Measurements from ENCODE around the gene JOSD1. TPM values are rescaled to one million over a fixed set of nuclear protein-coding genes. Genes with fewer than 3 reads are reported as not detected.

JOSD1 gene
- polyA plus RNA-seq, 1 donor = 77.2 TPM

DNA sequence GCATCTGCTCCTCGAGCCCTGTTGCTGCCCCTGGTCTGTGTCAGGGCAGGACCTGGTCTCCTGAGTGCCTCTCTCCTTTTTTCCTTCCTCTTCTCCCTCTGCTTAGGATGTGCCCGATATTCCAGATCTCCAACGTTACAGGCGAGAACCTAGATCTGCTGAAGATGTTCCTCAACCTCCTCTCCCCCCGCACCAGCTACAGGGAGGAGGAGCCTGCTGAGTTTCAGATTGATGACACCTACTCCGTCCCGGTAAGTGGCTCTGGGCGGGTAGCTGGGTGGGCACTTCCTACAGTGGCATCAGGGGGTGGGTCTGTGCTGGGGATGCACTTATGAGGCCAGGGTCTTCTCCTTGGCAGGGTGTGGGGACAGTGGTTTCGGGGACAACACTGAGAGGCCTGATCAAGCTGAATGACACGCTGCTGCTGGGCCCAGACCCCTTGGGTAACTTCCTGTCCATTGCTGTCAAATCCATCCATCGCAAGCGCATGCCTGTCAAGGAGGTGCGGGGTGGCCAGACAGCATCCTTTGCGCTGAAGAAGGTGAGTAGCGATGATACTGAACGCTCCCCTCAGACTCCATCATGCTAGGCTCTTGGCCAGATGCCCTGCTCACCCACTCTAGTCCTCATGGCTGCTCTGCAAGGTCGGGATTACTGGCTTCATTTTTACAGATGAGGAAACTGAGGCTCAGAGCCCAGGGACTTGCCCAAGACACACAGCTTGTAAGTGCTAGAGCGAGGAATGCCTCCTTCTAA lies 25.3 kb upstream of the JOSD1 start:
- WGBS (ENCODE audit: insufficient coverage, low lambda C conversion rate) = no CpG with 5 or more reads among the region's 18 CpGs
- Histone ChIP-seq H3K27ac (ENCODE audit: low read length) (no peak overlapping the region), H3K4me1 (ENCODE audit: control insufficient read depth, insufficient read depth, low read length) (no peaks in the 10 kb centered on the region), H3K9me3 (ENCODE audit: control insufficient read depth, low read depth, low read length) (no peaks in the 10 kb centered on the region), H3K27me3 (ENCODE audit: control insufficient read depth, insufficient read depth, low read length) (no peaks in the 10 kb centered on the region), H3K4me3 (ENCODE audit: low read length) (no peak overlapping the region), H3K36me3 (ENCODE audit: control insufficient read depth, insufficient read depth, low read length) (peaks cover 98% of the 10 kb centered on the region)
- no peak for DNase-seq

DNA sequence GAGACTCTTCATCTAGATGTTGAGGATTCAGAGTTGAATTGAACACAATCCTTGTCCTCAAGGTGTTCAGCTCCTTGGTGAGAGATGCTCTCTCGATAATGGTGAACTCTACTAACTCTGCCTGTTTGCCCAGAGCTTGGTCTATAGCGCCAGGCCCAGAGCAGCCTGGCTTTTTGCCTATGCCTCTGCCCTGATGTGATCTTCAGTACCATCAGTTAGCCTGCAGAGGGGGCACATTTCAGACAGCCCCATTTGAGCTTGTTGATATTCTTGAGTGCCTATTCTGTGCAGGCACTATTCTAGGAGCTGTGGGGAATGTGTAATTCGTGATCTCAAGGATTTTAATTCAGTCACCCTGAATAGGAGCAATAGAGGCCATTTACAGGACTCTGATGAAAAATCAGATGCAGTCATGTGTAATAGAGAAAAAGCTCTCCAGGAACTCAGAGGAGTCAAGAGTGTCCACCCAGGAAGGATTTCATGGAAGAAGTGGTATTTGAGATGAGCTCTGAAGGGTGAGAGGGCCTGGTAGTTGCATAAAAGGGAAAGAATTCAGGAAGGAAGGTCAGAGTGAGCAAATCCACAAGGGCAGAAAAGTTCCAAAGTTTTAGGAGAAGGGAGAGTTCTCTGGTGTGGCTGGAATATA lies 24.3 kb upstream of the JOSD1 start:
- Histone ChIP-seq H3K27me3 (ENCODE audit: control insufficient read depth, insufficient read depth, low read length) (no peaks in the 10 kb centered on the region), H3K27ac (ENCODE audit: low read length) (no peak overlapping the region), H3K4me3 (ENCODE audit: low read length) (no peak overlapping the region), H3K9me3 (ENCODE audit: control insufficient read depth, low read depth, low read length) (no peaks in the 10 kb centered on the region), H3K36me3 (ENCODE audit: control insufficient read depth, insufficient read depth, low read length) (peaks cover 94% of the 10 kb centered on the region), H3K4me1 (ENCODE audit: control insufficient read depth, insufficient read depth, low read length) (no peaks in the 10 kb centered on the region)
- DNase-seq = no peak
- 80% methylated on average over 1 of the region's 3 CpGs for WGBS (ENCODE audit: insufficient coverage, low lambda C conversion rate)

DNA sequence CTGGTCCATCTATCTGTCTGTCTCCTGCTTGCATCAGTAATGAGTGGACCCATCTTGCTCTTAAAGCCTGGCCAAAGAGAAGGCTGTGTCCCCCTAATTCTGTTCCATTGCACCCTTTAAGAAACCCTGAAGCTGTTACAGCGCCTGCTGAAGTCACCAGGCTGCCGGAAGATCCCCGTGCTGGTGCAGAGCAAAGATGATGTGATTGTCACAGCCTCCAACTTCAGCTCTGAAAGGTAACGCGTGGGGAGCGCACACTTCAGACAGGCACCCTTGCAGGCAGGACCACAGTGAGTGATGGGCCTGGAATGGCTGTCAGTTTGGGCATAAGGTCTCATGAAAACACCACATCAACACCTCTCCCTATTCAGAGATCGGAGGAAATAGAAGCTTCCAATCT lies 23.4 kb upstream of the JOSD1 start:
- Histone ChIP-seq H3K9me3 (ENCODE audit: control insufficient read depth, low read depth, low read length) (no peaks in the 10 kb centered on the region), H3K27me3 (ENCODE audit: control insufficient read depth, insufficient read depth, low read length) (no peaks in the 10 kb centered on the region), H3K4me1 (ENCODE audit: control insufficient read depth, insufficient read depth, low read length) (no peaks in the 10 kb centered on the region), H3K27ac (ENCODE audit: low read length) (no peak overlapping the region), H3K4me3 (ENCODE audit: low read length) (no peak overlapping the region), H3K36me3 (ENCODE audit: control insufficient read depth, insufficient read depth, low read length) (peaks cover 85% of the 10 kb centered on the region)
- no peak for DNase-seq
- WGBS (ENCODE audit: insufficient coverage, low lambda C conversion rate) = no CpG with 5 or more reads among the region's 7 CpGs

DNA sequence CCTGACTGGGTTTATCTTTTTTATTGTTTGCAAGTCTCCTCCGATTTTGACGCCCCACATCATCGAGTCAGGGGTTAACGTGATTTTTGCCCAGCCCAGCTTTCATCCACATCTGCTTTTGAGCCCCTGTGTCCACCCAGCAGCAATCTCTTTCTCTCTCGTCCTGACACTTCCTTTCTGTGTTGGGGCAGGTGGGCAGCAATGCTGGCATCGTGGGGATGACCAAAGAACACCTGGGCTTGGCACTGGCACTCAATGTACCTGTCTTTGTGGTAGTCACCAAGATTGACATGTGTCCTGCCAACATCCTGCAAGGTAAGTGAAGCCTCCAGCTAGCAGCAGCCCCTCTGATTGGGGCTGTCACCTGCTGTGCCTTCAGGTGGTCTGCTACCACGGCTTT lies 20.8 kb upstream of the JOSD1 start:
- Histone ChIP-seq H3K4me3 (ENCODE audit: low read length) (no peak overlapping the region), H3K36me3 (ENCODE audit: control insufficient read depth, insufficient read depth, low read length) (peaks cover 73% of the 10 kb centered on the region), H3K4me1 (ENCODE audit: control insufficient read depth, insufficient read depth, low read length) (no peaks in the 10 kb centered on the region), H3K9me3 (ENCODE audit: control insufficient read depth, low read depth, low read length) (no peaks in the 10 kb centered on the region), H3K27me3 (ENCODE audit: control insufficient read depth, insufficient read depth, low read length) (no peaks in the 10 kb centered on the region), H3K27ac (ENCODE audit: low read length) (no peak overlapping the region)
- DNase-seq = no peak
- WGBS (ENCODE audit: insufficient coverage, low lambda C conversion rate) = 100% methylated on average over 1 of the region's 7 CpGs

DNA sequence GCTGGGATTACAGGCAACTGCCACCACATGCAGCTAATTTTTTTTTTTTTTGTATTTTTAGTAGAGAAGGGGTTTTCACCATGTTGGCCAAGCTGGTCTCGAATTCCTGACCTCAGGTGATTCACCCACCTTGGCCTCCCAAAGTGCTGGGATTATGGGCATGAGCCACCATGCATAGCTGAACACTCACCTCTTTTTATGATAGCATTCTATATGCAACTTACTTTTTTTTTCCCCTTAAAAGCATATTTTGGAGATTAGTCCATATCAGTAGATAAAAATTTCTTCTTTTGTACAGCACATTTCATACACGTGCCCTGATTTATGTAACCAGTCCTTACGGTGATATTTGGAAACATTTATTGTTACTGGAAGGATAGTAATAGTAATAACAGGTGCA lies 19.6 kb upstream of the JOSD1 start:
- Histone ChIP-seq H3K9me3 (ENCODE audit: control insufficient read depth, low read depth, low read length) (no peaks in the 10 kb centered on the region), H3K27ac (ENCODE audit: low read length) (no peak overlapping the region), H3K4me3 (ENCODE audit: low read length) (no peak overlapping the region), H3K4me1 (ENCODE audit: control insufficient read depth, insufficient read depth, low read length) (no peaks in the 10 kb centered on the region), H3K36me3 (ENCODE audit: control insufficient read depth, insufficient read depth, low read length) (peaks cover 73% of the 10 kb centered on the region), H3K27me3 (ENCODE audit: control insufficient read depth, insufficient read depth, low read length) (no peaks in the 10 kb centered on the region)
- WGBS (ENCODE audit: insufficient coverage, low lambda C conversion rate) = 87% methylated on average over 2 of the region's 3 CpGs
- DNase-seq = no peak

DNA sequence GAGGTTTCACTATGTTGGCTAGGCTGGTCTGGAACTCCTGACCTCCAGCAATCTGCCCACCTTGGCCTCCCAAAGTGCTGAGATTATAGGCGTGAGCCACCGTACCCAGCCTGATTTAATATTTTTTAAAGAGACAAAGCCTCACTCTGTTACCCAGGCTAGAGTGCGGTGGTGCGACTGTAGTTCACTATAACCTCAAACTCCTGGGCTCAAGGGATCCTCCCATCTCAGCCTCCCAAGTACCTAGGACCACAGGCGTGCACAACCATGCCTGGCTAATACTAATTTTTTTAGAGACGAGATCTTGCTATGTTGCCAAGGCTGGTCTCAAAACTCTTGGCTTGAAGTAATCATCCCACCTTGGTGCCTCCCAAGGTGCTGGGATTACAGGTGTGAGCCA lies 18.5 kb upstream of the JOSD1 start:
- H3K4me1 ChIP-seq (ENCODE audit: control insufficient read depth, insufficient read depth, low read length) = no peaks in the 10 kb centered on the region
- no peak overlapping the region for H3K27ac ChIP-seq (ENCODE audit: low read length)
- H3K27me3 ChIP-seq (ENCODE audit: control insufficient read depth, insufficient read depth, low read length) = no peaks in the 10 kb centered on the region
- H3K4me3 ChIP-seq (ENCODE audit: low read length) = no peak overlapping the region
- no peak for DNase-seq
- H3K9me3 ChIP-seq (ENCODE audit: control insufficient read depth, low read depth, low read length) = no peaks in the 10 kb centered on the region
- no CpG with 5 or more reads among the region's 6 CpGs for whole genome bisulfite sequencing (ENCODE audit: insufficient coverage, low lambda C conversion rate)
- peaks cover 66% of the 10 kb centered on the region for H3K36me3 ChIP-seq (ENCODE audit: control insufficient read depth, insufficient read depth, low read length)

DNA sequence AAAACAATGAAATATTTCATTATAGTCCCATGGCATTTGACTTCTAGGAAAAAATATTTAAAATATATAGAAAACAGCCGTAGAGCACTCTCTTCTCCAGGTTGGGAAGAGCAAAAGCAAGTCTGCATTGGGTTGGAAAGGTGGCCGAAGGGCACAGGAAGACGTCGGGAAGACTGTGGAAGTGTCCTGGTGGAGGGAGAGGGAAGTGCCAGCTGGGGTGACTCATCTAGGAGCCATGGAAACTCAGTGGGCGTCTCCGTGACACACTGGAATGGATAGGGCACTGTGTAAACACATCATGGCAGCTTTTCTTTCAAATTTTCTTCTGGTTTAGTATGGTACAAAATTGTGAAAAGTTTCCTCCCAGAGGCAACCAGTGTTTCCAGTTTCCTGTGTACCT lies 17.7 kb upstream of the JOSD1 start:
- no CpG with 5 or more reads among the region's 6 CpGs for WGBS (ENCODE audit: insufficient coverage, low lambda C conversion rate)
- no peak overlapping the region for H3K4me3 ChIP-seq (ENCODE audit: low read length)

DNA sequence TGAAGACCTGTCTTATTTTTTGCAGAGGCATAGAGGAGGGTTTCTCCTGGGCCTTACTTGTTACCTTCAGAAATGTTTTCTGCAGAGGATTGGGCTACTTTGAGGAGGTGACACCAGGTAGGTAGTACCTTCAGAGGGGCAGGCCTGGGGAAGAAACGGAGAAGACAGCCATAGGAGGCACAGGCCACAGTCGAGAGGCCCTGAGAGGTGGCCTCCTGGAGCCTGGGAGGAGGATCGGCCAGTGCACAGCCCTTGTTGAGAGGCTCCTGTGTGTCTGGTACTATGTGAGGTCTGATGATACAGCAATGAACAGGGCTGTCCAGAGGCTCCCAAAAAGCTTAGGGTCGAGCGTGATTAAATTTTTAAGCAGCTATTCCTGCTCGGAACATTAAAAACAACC lies 16.5 kb upstream of the JOSD1 start:
- Histone ChIP-seq H3K9me3 (ENCODE audit: control insufficient read depth, low read depth, low read length) (no peaks in the 10 kb centered on the region), H3K4me1 (ENCODE audit: control insufficient read depth, insufficient read depth, low read length) (no peaks in the 10 kb centered on the region), H3K27me3 (ENCODE audit: control insufficient read depth, insufficient read depth, low read length) (no peaks in the 10 kb centered on the region), H3K36me3 (ENCODE audit: control insufficient read depth, insufficient read depth, low read length) (peaks cover 54% of the 10 kb centered on the region), H3K4me3 (ENCODE audit: low read length) (no peak overlapping the region), H3K27ac (ENCODE audit: low read length) (no peak overlapping the region)
- DNase-seq = no peak
- WGBS (ENCODE audit: insufficient coverage, low lambda C conversion rate) = no CpG with 5 or more reads among the region's 6 CpGs

More for the DNA sequence above, 17.7 kb upstream of the JOSD1 start:
- Histone ChIP-seq H3K27ac (ENCODE audit: low read length) (peak overlapping the region; percentile 39), H3K27me3 (ENCODE audit: control insufficient read depth, insufficient read depth, low read length) (no peaks in the 10 kb centered on the region), H3K36me3 (ENCODE audit: control insufficient read depth, insufficient read depth, low read length) (peaks cover 59% of the 10 kb centered on the region), H3K4me1 (ENCODE audit: control insufficient read depth, insufficient read depth, low read length) (no peaks in the 10 kb centered on the region), H3K9me3 (ENCODE audit: control insufficient read depth, low read depth, low read length) (no peaks in the 10 kb centered on the region)
- DNase-seq = peak; percentile 67 to 74

DNA sequence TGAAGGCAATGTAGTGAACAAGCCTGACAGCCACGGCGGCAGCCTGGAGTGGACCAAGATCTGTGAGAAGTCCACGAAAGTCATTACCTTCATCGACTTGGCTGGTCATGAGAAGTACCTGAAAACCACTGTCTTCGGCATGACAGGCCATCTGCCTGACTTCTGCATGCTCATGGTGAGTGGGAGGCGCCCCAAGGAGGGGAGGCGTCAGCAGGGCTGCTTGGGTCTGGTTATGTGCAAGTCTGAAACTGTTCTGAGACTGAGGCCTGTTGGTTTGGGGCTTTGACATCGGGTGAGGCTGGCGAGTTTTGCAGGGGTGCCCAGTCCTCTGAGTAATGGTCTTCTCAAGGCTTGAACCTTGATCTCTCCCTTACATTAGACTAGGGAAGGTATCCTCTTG lies 16.1 kb upstream of the JOSD1 start:
- DNase-seq = no peak
- Histone ChIP-seq H3K36me3 (ENCODE audit: control insufficient read depth, insufficient read depth, low read length) (peaks cover 55% of the 10 kb centered on the region), H3K9me3 (ENCODE audit: control insufficient read depth, low read depth, low read length) (no peaks in the 10 kb centered on the region), H3K27me3 (ENCODE audit: control insufficient read depth, insufficient read depth, low read length) (no peaks in the 10 kb centered on the region), H3K4me3 (ENCODE audit: low read length) (no peak overlapping the region), H3K27ac (ENCODE audit: low read length) (no peak overlapping the region), H3K4me1 (ENCODE audit: control insufficient read depth, insufficient read depth, low read length) (no peaks in the 10 kb centered on the region)
- WGBS (ENCODE audit: insufficient coverage, low lambda C conversion rate) = no CpG with 5 or more reads among the region's 9 CpGs

DNA sequence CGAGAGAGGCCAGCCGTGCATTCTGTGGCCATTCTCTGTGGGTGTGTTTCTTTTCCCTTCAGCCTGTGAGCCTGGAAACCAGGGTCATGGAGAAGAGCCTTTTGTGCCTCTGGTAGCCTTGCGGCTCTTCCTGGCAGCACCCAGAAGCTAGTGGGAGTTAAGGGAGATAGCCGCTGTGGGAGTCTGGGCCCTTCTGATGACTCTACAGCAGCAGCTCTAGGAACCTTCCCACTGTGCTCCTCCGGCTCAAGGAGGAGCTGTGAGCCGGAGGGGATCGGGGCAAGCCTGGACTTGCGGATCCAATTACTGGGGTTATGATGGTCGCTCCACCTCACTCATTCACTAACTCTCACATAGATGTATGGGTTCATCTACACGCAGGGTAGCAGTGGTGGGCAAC lies 15.5 kb upstream of the JOSD1 start:
- peaks cover 52% of the 10 kb centered on the region for H3K36me3 ChIP-seq (ENCODE audit: control insufficient read depth, insufficient read depth, low read length)
- no peak overlapping the region for H3K4me3 ChIP-seq (ENCODE audit: low read length)
- H3K9me3 ChIP-seq (ENCODE audit: control insufficient read depth, low read depth, low read length) = no peaks in the 10 kb centered on the region
- no peak for DNase-seq
- H3K27ac ChIP-seq (ENCODE audit: low read length) = no peak overlapping the region
- WGBS (ENCODE audit: insufficient coverage, low lambda C conversion rate) = 100% methylated on average over 1 of the region's 10 CpGs
- no peaks in the 10 kb centered on the region for H3K27me3 ChIP-seq (ENCODE audit: control insufficient read depth, insufficient read depth, low read length)
- no peaks in the 10 kb centered on the region for H3K4me1 ChIP-seq (ENCODE audit: control insufficient read depth, insufficient read depth, low read length)

DNA sequence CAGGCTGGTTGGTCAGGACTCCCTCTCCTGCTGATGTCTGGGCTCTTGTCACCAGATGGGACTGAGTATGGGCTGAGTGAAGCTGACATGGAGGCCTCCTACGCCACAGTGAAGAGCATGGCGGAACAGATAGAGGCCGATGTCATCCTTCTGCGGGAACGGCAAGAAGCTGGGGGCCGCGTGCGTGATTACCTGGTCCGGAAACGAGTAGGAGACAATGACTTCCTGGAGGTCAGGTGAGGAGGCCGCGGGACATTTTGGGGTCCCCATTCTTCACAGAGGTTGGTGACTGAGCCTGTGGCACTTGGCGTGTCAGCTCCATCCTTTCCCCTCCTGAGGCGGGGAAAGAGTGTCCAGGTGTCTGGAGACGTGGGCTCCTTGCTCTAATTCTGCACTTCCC lies 15.1 kb upstream of the JOSD1 start:
- no peaks in the 10 kb centered on the region for H3K4me1 ChIP-seq (ENCODE audit: control insufficient read depth, insufficient read depth, low read length)

More for the DNA sequence above, 15.1 kb upstream of the JOSD1 start:
- no CpG with 5 or more reads among the region's 15 CpGs for WGBS (ENCODE audit: insufficient coverage, low lambda C conversion rate)
- H3K4me3 ChIP-seq (ENCODE audit: low read length) = no peak overlapping the region
- H3K27ac ChIP-seq (ENCODE audit: low read length) = no peak overlapping the region
- H3K27me3 ChIP-seq (ENCODE audit: control insufficient read depth, insufficient read depth, low read length) = no peaks in the 10 kb centered on the region
- no peaks in the 10 kb centered on the region for H3K9me3 ChIP-seq (ENCODE audit: control insufficient read depth, low read depth, low read length)
- DNase-seq = no peak
- peaks cover 50% of the 10 kb centered on the region for H3K36me3 ChIP-seq (ENCODE audit: control insufficient read depth, insufficient read depth, low read length)

Data from large intestine (tissue), 3 donors.